DMS114 treated with DMSO at 0.1 percent for 48 hours (cell line): ENCODE measurements around the gene PHACTR2.
"Not testable (repeated sequence)": the region's sequence is repeated elsewhere in the genome, so short reads cannot be mapped to it uniquely, and the experiment has no call there.

ENCODE experiments used
- DNase-seq: peaks from one replicate; lab custom pipeline; 2025; ENCODE audit not compliant: unreplicated experiment; lab: John Stamatoyannopoulos, UW

PHACTR2 gene

GRCh38 chr6:143851706-143852105 lies 173.9 kb downstream of the PHACTR2 start:
- not testable (repeated sequence) for DNase-seq

- not testable (repeated sequence) for DNase-seq
These were observed 177.3 kb downstream of the PHACTR2 start for GRCh38 chr6:143855057-143855456.

- DNase-seq: not testable (repeated sequence)
These were observed 179.0 kb downstream of the PHACTR2 start for GRCh38 chr6:143856762-143857161.

GRCh38 chr6:143857651-143858050 lies 179.9 kb downstream of the PHACTR2 start:
- no peak for DNase-seq

GRCh38 chr6:143859891-143860660 lies 182.3 kb downstream of the PHACTR2 start:
- DNase-seq: no peak

- no peak for DNase-seq
These were observed 186.0 kb downstream of the PHACTR2 start for GRCh38 chr6:143863771-143864170.

GRCh38 chr6:143864234-143864633 lies 186.5 kb downstream of the PHACTR2 start, which contains the start of gene ZC2HC1B:
ZC2HC1B (plus strand) TSS chr6:143864474; CDS start chr6:143864540, 66 bp downstream.
- no peak for DNase-seq

GRCh38 chr6:143867236-143867635 lies 189.5 kb downstream of the PHACTR2 start:
- DNase-seq: no peak

GRCh38 chr6:143868808-143869207 lies 191.0 kb downstream of the PHACTR2 start:
- DNase-seq: not testable (repeated sequence)

GRCh38 chr6:143871202-143871730 lies 193.5 kb downstream of the PHACTR2 start:
- DNase-seq: not testable (repeated sequence)

GRCh38 chr6:143872201-143872600 lies 194.4 kb downstream of the PHACTR2 start:
- DNase-seq: no peak

GRCh38 chr6:143873600-143873999 lies 195.8 kb downstream of the PHACTR2 start:
- not testable (repeated sequence) for DNase-seq

GRCh38 chr6:143874503-143874902 lies 196.7 kb downstream of the PHACTR2 start:
- not testable (repeated sequence) for DNase-seq

- no peak for DNase-seq
These were observed 200.0 kb downstream of the PHACTR2 start for GRCh38 chr6:143877584-143878271.

GRCh38 chr6:143878272-143878760 lies 200.6 kb downstream of the PHACTR2 start:
- no peak for DNase-seq

GRCh38 chr6:143880412-143880811 lies 202.6 kb downstream of the PHACTR2 start:
- no peak for DNase-seq
